Hepatocyte (in vitro differentiated cells): ENCODE results near the gene OR10H5.

Experiments
- EZH2 ChIP-seq: fragments of 200-600 bp; sonication (generic); IDR thresholded peaks from 2 replicates; pipeline ENCODE4 v1.6.1; 2016; ENCODE audit warnings: antibody characterized with exemption, mild to moderate bottlenecking, borderline replicate concordance
- EZH2phosphoT487 ChIP-seq: fragments of 200-600 bp; sonication (generic); IDR thresholded peaks from one replicate; pipeline ENCODE4 v1.6.1; 2018; ENCODE audit warnings: antibody characterized with exemption, mild to moderate bottlenecking, low read depth, moderate library complexity; ENCODE audit not compliant: unreplicated experiment, severe bottlenecking
- TF ChIP-seq, protein P1 (sequence below): fragments of 200-600 bp; sonication (generic); IDR thresholded peaks from 2 replicates; pipeline ENCODE4 v1.5.1; 2016; ENCODE audit warnings: antibody characterized with exemption, mild to moderate bottlenecking; ENCODE audit not compliant: poor library complexity

DNA sequence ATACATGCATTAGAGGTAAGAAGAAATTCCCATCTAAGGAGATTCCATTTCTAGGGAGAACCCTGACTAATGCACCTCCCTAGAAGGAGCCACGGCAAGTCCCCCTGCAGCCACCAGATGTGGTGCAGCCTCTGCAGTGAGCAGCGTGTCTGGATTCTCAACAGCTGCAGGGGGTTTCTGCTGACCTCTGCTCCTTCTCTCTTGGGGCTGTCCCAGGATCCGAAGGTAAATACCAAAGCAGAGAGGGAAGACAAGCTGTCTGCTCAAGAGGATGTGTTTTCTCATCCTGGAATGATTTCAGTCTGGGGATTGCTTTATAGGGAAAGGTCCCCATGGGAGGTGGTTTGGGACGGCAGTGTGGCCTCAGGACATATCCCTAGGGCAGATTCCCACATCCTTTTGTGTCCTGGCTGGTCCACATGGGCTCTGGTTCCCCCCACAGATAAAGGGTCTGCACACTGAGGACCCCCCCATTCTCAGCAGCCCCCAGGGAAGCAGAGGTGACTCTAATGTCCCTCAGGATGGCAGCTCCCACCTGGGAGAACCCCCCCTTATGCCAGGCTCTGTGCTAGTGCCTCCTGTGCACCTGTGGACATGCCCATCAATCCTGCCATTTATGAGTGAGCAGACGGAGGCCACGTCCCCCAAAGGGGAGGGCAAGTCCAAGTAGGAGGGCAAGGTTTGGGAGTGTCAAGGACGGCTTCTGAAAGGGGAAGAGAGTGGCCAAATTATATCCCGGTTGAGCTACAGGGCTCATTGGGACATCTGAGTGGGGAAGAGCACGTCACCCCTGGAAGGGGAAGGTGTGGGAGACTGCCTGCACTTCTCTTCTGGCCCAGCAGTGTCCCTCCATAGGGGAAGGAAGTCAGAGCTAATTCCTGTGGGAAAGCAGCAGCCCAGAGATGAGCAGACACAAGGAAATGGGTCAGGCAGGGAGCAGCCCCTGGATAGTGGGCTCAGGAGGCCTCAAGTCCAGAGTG lies 10.2 kb upstream of the OR10H5 start:
- TF ChIP-seq, protein P1, sequence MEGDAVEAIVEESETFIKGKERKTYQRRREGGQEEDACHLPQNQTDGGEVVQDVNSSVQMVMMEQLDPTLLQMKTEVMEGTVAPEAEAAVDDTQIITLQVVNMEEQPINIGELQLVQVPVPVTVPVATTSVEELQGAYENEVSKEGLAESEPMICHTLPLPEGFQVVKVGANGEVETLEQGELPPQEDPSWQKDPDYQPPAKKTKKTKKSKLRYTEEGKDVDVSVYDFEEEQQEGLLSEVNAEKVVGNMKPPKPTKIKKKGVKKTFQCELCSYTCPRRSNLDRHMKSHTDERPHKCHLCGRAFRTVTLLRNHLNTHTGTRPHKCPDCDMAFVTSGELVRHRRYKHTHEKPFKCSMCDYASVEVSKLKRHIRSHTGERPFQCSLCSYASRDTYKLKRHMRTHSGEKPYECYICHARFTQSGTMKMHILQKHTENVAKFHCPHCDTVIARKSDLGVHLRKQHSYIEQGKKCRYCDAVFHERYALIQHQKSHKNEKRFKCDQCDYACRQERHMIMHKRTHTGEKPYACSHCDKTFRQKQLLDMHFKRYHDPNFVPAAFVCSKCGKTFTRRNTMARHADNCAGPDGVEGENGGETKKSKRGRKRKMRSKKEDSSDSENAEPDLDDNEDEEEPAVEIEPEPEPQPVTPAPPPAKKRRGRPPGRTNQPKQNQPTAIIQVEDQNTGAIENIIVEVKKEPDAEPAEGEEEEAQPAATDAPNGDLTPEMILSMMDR: no peak
- TF ChIP-seq EZH2 (no peak), EZH2phosphoT487 (no peak)
